SH-SY5Y (cell line): ENCODE results near the gene CD3D.

Experiments used
- GATA2 ChIP-seq: IDR thresholded peaks from 2 replicates; pipeline ENCODE4 v1.6.1; 2011; ENCODE audit warnings: mild to moderate bottlenecking, low read depth, low read length
- GATA3 ChIP-seq: IDR thresholded peaks from 2 replicates; pipeline ENCODE4 v1.6.1; 2011; ENCODE audit warnings: low read depth, mild to moderate bottlenecking, low read length, moderate library complexity

Gene CD3D

DNA sequence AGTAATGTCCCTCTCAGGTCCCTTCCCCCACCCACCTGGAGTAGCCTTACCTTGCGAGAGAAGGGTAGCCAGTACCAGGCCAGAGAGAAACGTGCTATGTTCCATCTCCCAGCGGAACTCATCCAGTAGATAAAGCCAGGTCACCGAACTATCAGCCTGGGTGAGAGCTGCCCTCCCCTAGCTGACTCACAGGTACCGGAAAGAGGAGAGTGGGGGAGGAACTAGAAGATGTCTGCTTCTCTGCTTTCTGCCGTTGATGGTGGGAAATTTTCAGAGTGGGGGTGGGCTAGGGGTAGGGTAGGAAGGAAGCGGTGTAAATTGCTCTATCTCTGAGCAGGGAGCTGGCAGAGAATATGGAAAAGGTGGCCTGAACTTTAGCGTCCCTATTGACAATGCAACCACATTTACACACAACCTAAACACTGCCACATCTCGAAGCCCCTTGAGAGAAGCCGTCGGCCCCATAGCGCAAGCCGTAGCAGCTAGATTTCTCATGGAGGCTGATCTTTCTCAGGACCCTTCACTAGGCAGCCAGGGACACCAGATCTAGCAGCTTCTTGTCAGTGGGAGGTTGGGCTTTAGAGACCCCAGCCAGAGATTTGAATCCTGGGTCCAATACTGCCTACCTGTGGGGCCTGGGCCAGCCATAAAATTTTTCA, at the start of gene CD3D:
Gene CD3D (minus strand): TSS at position 203 of the 659 bp plus-strand sequence. CDS start 98 bp downstream, at position 105.
- no peak for TF ChIP-seq GATA3
- TF ChIP-seq GATA2 = no peak

DNA sequence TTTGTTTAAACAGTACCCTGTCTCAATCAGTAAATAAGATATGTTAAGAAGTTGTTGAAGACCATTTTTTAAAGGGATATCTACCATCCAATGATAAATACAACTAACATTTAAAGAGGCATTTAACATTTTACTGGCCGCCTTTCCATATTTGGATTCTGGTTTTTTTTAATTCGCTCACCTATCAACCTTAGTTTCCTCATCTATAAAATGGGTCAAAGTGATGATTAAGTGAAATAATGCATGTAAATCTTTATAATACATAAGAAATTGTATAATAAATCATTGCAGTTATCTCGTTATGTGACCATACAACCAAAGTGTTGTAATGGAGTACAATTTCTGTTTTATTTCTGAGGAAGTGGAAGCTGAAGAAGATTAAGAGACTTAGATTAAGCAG, 41.2 kb upstream of the CD3D start:
- TF ChIP-seq GATA2 (no peak), GATA3 (no peak)

DNA sequence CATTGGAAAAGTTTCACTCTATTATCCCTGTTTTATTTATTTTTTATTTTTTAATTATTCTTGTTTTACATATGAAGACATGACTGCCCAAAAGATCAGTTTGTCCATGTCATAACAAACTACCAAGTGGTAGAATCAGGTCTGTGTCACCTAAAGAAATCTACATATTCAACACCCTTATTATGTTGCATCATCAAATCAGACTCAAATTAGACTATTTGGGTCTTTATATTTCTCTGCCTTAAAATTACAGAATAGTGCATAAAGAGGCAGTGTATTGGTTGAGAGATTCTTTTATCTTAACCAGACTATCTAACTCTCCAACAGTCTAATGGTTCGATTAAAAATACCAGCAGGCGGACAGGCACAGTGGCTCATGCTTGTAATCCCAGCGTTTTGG, 40.4 kb upstream of the CD3D start:
- TF ChIP-seq GATA2 (no peak), GATA3 (no peak)

DNA sequence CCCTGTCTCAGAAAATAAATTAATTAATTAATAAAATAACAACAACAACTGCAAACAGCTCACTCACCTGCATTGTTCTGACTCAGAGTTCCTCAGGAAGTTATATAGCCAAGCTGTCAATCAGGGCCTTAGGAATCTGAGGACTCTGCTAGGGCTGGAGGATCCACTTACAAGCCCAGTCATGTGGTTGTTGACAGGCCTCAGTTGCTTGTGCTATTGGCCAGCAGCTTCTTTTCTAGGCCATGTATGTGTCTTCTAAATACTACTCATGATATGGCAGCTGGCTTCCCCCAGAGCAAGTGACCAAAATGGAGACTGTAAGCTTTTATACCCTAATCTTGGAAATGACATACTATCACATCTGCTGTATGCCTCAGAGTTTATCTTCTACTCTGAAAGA, 38.1 kb upstream of the CD3D start:
- TF ChIP-seq GATA3 = no peak
- TF ChIP-seq GATA2 = no peak

DNA sequence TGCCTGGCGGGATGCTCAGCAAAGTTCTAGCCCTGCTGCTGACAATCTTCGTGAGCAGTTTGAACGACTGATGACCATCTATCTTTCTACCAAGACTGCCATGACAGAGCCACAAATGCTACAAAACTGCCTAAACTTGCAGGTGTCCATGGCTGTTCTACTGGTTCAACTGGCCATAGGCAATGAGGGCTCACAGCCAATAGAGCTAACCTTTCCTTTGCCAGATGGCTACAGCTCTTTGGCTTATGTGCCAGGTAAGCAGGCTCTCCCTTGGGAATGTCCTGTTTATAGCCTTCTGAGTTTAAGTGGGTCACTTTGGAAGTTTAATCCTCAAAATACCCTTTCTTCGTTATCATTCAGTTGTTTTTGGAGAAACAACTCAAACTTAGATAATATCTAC, 37.0 kb upstream of the CD3D start:
- TF ChIP-seq GATA3 (no peak), GATA2 (no peak)

DNA sequence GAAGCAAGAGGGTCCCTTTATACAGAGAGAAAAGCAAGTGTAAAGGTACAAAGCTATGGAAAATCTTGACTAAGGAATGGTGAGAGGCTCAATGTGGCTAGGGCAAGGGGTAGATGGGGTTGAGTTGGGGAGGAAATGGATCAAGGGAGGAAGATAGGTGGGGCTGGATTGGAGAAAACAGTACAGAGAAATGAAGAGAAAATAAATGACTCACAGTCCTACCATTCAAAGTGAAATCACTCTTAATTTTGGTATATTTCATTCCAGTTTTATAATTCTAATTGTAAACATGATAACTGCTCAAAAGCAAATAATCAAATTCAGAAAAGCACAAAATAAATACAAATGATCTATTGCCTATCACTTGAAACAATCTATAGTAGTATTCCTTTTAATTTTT, 33.5 kb upstream of the CD3D start:
- no peak for TF ChIP-seq GATA2
- no peak for TF ChIP-seq GATA3

DNA sequence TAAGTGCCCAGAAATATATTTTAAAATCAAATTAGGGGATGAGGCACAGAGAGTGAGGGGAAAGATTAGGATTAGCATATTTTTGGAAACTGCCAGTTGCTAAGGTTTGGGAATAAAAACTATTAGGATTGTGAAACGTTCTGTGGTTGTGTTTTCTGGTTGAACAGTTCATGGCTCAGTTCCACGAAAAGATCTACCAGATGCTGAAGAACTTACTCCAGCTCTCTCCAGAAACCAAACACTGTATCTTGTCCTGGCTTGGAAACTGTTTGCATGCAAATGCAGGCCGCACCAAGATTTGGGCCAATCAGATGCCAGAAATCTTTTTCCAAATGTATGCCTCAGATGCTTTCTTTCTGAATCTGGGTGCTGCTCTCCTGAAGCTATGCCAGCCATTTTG, 32.2 kb upstream of the CD3D start:
- TF ChIP-seq GATA3 = no peak
- no peak for TF ChIP-seq GATA2

DNA sequence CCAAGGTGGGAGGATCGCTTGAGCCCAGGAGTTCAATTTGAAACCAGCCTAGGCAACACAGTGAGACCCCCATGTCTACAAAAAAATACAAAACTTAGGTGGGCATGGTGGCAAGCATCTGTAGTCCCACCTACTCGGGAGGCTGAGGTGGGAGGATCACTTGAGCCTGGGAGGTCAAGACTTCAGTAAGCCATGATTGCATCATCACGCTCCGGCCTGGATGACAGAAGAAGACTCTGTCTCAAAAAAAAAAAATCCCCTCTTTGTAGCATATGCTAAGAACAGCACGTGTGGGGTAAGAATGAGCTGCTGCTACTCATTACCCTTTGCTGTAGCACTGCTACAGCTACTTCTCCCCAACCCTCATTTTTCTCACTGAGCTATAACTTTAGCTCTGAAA, 31.4 kb upstream of the CD3D start:
- TF ChIP-seq GATA3 (no peak), GATA2 (no peak)

DNA sequence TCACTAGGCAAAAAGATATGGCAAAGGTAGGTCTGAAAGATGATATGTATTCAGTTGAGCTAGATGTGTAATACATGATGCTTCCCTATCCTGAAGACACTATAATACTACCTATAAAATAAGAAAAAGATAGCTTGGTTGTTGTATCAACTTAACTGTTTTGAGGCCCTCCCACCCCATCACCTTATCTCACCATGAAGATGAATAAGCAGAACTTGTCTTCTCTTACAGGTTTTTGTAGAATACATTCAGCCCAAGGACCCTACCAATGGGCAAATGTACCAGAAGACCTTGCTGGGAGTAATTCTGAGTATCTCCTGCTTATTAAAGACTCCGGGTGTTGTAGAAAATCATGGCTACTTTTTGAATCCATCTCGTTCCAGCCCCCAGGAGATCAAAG, 30.8 kb upstream of the CD3D start:
- TF ChIP-seq GATA2 (no peak), GATA3 (no peak)

DNA sequence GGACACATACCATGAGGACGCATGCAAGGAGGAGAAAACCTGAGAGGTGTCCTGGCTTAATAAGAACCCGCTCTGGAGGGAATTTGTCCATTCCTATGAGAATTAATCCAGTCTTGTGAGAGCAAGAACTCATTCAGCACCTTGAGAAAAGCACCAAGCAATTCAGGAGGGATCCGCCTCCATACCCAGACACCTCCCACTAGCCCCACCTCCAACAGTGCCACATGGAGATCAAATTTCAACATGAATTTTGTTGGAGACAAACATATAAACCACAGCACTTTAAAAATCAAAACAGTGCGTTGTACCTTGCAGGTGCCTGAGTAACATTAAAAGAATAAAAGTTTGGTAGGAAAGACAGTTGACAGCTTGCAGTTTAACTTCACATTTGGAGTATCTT, 28.3 kb upstream of the CD3D start:
- TF ChIP-seq GATA3 = no peak
- no peak for TF ChIP-seq GATA2

DNA sequence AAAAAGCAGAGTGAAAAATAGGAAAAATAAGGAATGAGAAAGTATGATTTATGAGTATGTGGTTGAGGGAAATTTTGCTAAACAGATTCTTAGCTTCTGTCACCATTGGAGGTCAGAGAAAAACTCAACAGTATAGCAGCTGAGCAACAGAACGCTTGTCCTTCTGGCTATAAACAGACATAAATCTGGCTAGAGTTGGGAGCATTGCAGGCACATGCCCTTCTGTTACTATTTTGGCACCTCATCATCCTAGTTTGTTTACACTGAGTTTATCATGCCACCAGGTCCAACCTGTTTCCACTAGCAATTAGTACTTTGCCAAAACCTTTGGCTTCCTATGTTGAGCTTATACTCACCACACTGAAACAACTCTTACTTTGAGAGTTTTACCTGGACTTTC, 23.8 kb upstream of the CD3D start:
- no peak for TF ChIP-seq GATA3
- TF ChIP-seq GATA2 = no peak

DNA sequence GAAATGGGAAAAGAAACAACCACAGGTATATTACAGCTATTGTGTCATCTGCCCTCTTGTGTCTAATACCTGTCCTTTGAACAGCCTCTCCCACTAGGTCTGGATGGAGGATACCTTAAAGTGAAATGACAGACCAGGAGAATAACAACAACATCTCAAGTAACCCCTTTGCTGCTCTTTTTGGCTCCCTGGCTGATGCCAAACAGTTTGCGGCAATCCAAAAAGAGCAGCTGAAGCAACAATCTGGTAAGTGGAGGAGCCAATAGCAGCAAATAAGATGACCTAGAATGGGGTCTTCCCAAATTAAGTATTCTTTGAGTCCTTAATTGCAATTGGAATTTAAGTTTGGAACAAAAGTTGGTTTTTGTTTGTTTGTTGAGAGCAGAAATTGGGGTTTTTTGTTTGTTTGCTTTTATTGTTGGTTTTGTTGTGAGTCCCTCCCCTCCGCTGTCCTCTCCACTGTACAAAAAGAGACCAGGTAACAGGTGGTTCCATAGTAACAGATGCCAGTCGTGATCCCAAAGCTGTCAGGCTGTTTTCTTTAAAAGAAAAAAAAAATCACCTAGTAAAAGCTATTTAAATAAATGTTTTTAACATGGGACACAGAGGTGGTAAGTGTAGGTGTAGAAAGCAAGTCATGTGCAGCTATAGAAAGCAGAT, 22.6 kb upstream of the CD3D start:
- TF ChIP-seq GATA3 (no peak), GATA2 (no peak)

DNA sequence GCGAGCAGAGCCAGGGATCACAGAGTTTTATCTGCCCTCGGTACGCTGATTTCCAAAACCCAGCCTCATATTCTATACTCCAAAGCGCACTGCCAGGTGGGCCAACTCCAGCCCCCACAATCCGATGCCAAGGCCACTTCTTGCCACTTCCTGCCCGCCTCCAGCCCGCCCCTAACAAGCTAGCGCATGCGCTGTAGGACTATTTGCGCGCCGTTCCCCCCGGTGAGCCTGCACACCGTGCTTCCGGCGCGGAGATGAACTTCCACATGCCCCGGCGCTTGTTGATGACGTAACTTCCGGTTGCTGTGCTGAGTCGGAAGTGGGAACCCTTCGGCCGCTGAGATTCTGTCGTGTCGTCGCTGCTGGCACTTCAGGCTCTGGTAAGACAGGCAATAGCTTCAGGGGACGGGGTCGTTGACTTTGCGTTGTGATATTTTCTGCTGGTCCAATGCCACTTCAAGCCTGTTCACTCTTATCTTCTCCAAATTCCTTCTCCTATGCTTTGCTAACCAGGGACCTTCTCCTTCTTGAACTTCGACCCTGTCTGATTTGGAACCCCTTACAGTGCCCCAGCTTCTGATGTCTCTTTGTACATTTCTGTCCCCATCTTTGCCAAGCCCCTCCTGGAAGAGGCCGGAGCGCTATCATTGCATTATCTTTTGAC, 16.9 kb upstream of the CD3D start, which contains the start of gene UBE4A:
Gene UBE4A (plus strand): TSS at position 306 of the 664 bp plus-strand sequence. CDS start 5,481 bp downstream, outside the sequence.
- TF ChIP-seq GATA2 (no peak), GATA3 (no peak)

DNA sequence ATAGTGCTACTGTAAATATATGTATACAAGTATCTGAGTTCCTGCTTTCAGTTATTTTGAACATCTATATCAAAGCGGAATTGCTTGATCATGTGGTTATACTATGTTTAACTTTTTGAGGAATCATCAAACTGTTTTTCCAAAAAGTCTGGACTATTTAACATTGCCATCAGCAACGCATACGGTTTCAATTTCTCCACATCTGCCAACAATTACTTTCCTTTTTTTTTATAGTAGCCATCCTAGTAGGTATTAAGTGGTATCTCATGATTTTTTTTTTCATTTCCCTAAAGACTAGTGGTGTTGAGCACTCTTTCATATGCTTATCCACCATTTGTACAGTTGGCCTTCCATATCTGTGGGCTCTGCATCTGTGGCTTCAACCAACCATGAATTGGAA, 15.6 kb upstream of the CD3D start:
- no peak for TF ChIP-seq GATA2
- no peak for TF ChIP-seq GATA3
